Islet of Langerhans (tissue), 1 donor: ENCODE measurements around the gene TUBA1B.

Experiments used
- FAIRE-seq: peaks from one replicate; lab custom pipeline; 2011; peaks lifted over from hg19 to GRCh38; lab: Jason Lieb, UNC

Gene TUBA1B

GRCh38 chr12:49089821-49090773, 41.1 kb downstream of the TUBA1B start:
- no peak for FAIRE-seq

DNA sequence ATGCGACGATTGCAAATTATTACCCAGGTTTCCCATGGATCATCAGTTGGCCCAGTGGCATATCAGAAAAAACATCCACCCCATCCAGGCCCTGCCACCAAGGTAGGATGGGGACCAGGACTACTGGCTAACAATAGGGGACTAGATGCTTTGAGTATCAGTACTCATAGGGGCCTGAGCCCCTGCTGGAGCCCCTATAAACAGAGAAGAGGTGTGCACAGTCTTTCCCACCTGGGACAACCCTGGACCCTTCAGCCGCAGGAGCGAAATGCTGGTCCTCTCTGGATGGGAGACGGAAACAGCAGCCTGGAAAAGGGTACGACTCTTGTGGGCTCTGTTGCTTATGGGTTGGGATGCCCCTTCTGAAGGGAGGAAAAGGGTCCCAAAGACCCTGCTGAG, 42.3 kb downstream of the TUBA1B start:
- FAIRE-seq = no peak

- FAIRE-seq = no peak
Measured at GRCh38 chr12:49088150-49088931, 42.9 kb downstream of the TUBA1B start.

- no peak for FAIRE-seq
Measured at GRCh38 chr12:49086116-49086515, 45.1 kb downstream of the TUBA1B start.

GRCh38 chr12:49084438-49084837, 46.8 kb downstream of the TUBA1B start:
- no peak for FAIRE-seq

DNA sequence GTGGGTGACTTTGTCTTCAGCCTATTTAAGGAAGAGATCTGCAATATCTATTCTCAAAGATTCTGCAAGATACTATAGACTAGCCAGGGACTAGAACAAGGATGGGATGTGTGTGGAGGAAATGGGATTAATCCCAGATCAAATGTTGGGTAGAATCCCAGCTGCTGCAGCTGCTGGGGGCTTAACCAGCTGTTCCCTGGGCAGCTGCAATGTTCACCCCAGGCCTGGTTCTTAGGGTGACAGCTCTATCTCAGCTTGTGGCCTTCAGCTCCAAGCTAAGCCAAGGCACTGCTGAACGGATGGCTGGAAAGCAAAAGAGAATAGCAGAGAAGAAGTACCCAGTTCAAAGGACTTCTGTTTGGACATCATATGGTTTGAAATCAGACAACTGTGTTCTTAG, 51.4 kb downstream of the TUBA1B start:
- no peak for FAIRE-seq
